HG03575 (cell line): ENCODE data around the gene SF1.

ENCODE experiments used
- ATAC-seq: cut with Tn5 transposase; IDR thresholded peaks from one replicate; pipeline ENCODE4 v1.9.1; 2021; ENCODE audit not compliant: unreplicated experiment, insufficient number of reproducible peaks, low FRiP score; ENCODE audit errors: extremely low read depth

Gene SF1

DNA sequence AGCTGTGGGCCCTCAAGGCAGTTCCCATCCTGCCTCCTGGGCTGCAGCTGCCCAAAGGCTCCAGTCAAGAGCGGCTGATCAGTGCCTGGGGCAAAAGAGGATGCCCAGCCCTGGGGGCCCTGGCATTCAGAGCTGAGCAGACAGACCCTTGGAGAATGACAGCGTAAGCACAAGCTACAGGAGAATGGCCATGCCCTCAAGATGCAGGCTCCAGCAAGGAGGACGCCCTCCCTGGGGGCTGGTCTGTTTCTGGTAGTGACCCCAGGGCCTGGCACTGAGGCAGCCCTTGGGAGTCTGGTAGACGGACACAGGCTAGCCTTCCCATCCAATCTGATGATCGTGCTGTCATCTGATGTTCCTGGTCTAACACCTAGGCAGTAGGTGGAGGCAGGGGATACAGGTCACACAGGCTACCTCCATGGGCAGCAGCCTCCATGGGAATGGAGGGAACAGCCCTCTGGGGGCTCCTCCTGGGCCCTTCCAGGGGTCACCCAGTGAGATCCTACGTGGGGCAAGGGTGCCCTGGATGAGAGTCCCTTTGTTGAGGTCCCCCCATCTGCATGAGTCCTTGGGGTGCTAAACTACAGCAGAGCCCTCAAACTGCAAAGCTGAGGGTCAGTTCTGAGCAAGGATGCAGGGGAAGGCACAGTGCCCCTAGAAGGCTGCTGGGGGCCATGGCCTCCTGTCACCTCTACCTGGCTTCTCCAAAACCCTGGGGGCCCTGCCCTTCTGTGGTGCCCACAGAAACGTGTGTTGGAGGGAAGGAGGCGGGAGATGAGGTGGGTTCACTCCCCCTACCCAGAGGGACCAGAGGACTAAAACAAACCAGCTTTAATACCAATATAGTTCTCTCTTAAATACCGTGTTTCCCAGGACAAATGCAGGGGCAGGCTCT, 10.2 kb upstream of the SF1 start:
- no peak for ATAC-seq

DNA sequence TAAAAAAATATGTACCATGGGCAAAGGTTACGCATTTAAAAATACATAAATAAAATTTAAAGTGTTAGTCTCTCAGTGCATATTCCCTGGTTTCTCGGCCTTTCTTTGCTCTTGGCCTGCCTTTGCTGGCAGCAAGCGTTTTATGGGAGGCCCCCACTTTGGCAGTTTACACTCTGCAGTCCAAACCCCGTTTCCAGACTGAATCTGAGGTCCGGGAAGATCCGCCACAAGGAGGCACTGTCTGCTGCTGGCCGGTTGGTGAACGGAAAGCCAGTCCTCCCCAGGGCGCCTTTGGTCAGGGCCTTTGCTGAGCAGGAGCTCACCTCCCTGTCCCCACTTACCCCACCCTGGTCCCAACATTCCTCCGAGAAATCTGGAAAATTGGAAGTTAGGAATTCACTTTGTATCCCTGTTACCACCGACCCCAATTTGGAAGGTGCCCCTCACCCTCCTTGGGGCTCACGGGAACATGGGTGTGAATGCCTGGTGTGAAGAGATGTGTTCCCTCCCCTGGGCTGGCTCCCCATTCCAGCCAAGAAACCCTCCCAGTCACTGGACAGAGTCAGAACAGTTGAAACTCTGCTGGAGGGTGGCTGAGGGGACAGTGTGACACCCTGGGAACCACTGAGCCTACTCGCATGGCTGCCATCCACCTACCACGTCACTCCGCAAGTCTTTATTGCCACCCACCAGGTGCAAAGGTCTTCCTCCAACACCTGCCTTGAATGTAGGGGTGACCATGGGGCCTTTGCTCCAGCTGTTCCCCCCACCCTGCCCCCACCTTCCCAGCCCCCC, 9.4 kb upstream of the SF1 start:
- no peak for ATAC-seq

DNA sequence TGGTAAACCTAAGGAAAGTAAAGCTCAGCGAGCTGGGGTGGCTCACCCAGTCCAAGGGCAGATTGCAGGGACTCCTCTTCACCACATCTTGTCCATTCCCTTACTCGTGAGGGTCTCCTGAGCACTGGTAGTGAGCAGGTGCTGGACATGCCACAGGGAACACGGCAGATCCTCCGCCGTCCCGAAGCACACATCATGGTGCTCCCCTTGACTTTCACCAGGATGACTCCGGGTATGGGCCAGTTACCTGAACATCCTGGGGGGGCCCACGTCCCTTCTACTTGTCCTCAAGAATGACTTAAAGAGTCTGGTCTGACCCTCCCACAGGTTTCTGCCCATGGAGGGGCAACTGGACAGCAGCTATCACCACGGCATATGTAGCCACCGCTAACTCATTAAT, 8.0 kb upstream of the SF1 start:
- ATAC-seq: no peak

DNA sequence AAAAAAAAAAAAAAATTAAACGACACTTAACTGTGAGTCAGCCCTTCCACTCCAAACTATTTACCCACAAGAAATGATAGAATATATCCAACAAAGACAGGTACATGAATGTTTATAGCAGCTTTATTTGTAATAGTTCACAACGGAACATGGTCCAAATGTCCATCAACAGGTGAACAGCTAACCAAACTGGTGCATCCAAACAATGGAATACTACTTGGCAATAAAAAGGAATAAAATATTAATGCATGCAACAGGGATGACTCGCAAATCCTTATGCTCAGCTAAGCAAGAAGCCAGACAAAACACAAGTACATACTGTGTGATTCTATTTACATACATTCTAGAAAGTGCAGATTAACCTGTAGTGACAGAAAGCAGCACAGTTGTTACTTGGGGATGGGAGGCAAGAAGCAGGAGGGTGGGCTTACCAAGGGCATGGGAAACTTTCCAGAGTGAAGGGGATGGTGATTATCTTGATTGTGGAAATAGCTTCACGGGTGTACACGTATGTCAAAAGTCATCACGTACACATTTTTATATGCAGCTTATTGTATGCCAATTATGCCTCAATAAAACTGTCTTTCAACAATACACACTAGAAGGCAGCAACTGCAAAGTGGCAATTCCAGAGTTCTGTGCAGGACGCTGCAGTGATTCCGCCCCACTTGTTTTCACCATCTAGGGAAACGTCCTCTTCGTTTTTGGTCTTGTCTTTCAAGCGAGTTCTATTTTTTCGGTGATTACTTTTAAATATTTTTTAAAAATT, 6.7 kb upstream of the SF1 start:
- no peak for ATAC-seq

DNA sequence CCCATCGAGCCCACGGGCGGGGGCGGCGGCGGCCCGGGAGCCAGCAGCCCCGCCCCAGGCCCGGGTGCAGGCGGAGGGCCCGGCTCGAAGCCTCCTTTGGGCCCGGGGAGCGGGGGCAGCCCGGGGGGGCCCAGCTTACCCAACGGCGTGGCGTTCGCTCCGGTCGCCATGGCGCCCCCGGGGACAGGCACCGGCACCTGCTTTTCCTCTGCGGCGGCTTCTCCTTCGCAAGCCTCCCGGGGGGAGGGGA, 194 bp downstream of the SF1 start:
- ATAC-seq: peak; percentile 1

DNA sequence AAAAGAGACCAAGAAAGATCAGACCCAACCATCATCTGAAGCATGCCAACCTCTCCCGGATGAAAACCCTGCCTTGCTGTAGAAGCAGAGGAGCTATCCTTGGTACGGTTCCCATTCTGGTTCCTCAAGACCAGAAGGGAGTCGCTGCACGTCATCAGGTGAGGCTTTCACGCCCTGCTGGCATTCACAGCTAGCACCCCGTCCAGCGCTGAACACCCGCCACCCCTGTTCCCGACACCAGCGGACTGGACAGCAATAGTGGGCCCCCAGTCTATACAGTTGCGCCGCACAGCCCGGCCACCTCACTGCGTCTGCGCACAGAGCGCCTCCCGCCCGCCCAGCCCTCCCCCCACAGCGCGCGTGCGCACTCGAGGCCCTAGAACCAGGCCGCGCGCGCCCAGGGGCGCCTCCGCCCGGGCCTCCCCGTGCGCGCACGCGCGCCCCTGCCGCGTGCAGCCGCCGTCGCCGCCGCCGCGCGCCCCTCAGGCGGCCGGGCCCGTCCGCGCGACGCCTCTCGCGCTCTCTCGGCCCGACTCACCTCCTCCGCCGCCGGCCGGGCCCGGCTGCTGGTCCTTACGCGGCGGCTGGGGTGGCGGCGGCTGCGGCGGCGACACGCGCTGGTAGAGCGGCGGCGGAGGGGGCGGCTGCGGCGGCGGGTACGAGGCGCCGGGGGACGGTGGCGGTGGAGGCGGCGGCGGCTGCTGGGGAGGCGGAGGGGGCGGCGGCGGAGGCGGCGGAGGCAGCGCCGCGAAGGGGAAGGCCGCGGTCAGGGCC, 706 bp downstream of the SF1 start:
- no peak for ATAC-seq

DNA sequence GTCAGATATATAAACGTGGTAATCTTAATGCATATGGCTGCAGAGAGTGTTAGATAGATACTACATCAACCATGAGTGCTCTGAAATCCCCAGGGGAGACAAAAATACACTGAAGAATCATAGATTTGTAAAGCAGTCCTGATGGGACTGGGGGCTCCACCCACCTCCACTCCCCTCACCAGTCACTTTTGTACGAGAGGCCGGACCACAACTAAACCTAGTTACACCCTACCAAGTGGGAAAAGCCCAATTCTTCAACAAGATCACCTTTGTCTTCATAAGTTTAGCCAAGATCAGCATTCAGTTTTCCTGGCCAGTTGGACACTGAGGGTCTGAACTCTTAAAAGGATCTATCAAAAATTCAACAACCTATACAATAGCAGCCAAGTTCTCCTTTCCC, 1.5 kb downstream of the SF1 start:
- ATAC-seq: no peak

DNA sequence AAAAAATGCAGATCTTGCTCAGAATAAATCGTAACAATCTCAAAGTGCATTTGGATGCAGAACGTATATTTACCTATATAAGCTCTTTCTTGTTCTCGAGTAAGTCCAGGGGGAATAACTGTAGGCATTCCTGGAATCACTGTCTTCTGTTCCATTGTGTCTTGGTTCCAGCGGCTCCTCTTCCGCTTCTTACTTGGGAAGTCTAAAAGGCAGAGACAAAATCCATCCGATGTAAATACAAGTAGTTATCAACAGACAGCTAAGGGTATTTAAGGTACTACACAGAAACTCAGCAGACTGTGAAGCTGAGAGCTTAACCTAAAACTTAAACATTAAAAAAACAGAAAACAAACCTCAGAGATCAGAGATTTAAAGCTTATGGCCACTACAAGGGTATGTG, 1.9 kb downstream of the SF1 start:
- no peak for ATAC-seq

DNA sequence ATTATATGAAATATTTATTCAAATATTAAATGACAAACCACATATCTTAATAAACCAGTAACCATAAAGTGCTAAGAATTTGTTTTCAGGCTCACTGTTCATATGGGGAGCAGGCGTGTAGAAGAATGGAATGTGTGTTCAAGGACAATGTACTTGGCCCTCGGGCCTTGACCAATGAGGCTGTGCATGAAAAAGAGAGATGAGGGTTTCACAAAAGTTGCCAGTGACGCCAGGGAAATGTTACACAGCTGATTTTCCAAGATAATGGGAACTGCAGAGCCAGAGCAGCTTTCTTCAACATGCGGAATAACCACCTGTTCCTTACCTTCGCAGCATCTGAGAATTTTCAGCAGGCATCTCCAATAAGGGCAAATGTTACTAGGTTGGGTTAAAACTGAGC, 4.2 kb downstream of the SF1 start:
- ATAC-seq: no peak

DNA sequence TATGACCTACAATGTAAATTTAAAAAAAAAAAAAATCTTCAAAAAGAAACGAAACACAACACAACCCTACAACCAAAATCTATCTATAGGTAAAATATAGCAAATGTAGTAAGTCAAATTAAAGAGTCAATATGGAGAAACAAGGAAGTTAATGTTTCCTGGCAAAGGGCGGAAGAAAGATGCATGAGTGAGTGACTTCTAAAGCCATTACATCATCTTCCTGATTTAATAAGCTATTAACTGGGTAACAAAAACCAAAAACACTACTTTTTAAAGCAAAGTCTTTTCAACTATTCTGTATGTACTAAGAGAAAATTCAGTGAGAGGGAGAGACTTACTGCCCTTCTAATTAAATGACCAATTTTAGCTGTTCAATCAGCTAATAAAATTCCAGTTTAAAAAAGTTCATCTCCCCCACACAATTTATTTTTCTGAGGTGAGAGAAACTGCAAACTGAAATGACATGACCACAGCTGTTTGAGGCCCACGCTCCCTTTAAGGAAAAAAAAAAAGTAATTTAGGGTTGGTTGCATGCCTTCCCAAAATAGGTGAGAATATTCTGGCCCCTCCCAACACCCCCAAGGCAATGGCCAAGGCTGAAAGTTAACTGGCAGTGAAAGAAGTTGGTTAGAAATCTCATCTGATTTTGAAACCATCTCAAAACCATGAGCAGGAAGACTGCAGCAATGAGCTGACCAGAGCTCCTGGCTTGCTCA, 5.9 kb downstream of the SF1 start:
- no peak for ATAC-seq

DNA sequence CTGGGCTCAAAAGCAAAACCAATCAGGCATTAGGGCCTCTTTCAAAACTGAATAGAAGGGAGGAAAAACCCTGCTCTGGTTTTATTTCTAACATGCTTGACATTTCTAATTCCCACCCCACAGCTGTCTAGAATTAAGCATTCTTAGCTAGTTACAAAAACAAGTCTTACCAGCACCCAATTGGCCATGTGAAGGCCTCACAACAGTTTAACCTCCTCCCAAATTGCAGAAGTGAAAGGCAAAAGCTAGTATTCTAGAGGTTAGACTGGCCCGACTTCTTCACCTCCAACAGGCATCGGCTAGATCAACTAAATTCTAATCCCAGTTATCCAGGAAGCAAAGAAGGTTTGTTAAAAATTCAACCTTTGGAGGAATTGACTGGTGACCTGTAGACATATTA, 6.5 kb downstream of the SF1 start:
- ATAC-seq: no peak

DNA sequence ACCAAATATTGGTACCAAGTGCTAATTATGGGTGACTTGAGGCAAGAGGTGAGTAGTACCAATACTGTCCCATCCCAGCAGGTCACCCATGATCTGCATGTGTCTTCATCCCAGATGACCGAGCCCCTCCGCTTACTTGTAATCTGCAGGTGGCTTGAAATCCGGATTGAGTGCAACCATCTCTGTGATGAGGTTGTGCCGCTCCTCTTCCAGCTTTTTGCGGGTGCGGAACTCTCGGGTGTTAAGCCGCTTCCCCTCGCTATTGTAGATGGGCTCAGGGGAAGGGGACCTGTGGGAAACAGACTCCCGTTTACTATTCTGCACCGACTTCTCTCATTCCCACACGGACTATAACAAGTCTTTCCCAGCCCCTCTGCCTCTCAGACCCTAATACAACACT, 8.2 kb downstream of the SF1 start:
- no peak for ATAC-seq

DNA sequence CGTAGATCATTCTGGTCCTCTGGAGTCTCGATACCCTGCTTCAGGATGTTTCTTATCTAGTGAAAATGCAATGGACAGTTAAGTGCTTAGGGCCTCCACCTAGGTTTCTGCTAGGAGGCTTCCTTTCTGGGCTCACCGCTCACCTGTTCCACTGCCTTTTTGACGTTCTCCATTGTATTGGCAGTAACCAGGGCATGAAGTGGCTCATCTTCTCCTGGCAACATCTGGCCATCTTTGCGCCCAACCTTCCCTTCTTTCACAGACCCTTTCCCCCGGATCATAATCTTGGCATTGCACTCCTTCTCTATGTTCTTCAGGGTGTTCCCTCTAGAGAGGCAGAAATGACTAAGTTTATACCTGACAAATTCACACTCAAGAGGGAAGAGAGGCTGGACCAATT, 9.1 kb downstream of the SF1 start:
- no peak for ATAC-seq

DNA sequence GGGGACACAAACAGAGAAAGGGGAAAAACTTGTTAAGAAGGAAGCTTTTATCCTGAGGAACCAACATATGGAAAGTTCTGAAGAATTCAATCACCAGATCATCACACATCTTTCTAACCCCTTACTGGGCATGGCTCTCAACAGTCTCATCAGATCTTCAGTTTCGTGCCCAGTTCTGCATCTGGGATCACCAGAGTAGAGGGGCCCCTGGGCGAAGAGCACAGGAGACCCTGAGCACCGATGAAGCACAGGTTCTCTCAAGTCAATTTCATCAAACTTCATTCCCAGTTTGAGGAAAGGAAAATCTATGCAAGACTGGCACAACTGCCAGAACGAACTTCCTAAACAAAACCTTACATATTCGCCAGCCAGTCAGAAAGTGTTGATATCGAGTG, 10.0 kb downstream of the SF1 start:
- ATAC-seq: no peak

DNA sequence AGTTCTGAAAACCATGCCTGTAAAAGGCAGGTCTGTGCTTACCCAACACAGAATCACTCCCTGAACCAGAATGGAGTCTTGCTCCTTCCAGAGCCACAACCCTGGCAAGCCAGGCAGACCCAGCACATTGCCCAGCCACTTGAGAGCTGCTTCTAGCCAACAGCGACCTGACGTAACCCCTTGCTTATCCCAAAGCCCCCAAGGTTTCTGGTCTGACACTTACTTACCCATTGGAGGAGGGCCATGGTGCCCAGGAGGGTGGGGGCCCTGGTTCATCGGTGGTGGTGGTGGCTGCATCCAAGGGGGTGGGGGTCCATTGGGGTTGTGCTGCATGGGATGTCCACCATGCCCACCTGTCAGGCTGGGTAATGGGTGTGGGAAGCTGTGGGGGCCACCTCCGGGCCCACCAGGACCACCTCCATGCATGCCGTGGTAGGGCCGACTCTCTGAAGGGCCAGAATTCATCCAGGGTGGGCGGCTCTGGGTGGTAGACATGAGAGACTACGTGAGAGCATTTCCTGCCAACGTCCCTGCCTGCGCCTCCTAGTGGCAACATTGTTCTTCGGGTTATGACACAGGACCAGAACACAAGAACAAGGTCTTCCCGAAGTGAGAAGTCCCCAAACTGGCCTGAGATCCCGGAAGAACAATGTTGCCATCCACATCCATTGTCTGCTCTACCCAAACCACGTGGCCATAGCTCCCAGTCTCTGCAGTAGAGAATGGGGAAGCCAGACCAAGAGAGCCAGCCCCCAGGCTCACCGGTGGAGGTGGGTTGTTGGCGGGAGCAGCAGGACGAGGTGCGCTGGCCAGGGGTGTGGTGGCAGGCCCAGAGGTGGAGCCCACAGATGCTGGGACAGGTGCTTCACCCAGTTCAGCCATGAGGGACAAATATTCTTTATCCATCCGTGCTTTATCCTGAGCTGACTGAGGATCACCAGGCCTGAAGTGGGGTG, 10.7 kb downstream of the SF1 start:
- no peak for ATAC-seq

DNA sequence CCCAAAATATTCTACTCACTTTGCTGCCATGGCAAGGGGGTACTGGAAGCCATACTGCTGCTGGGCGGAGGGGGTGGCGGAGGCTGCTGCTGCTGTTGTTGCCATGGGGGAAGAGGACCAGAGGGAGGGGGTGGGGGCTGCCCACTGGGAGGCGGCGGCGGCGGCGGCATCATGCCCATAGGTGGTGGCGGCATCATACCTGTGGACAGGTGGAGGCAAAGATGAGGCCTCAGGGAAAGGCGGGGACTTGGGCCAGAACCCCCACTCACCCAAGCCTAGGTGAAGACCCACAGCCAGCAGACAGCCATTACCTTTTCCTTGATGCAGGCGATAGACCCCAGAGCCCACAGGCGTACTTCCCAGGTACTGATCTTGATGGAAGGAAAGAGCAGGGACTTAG, 11.5 kb downstream of the SF1 start:
- no peak for ATAC-seq

DNA sequence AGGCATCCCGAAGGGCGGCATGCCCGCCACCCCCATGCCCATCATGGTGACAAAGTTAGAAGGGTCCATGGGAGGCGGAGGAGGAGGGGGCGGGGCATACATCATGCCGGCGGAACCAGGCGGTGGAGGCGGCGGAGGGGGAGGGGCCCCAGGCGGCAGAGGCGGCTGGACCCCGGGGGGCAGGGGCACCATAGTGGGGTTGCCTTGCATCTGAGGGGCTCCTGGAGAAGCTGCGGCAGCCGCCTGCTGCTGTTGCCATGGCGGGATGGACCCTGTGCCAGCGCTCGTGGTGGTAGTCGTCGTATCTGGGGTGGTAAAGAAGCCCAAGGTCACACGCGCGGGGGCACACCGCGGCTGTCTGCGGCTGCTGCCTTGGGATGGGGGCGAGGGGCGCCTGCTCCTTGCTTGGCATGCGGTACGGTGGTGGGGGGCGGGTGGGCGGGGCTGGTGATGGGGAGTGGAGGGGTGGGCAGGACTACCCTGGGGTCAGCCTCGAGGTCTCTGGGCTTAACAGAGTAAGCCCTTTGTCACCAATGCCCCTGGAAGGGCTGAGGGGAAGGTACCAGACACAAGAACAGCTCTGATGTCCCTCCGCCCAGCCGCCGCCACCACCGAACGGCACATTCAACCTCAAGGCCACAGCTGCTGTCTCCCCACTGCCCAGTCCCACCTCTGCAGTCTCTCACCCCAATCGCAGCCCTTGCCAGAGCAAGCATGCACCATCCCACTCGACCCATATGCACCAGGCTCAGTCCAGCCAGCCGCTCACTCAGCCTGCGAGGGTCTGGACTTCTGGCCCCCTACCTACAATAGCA, 12.3 kb downstream of the SF1 start:
- ATAC-seq: no peak
